ENCODE results near the gene TSKU.
A peak's percentile ranks its signal among the peaks of the same experiment; 100 is the strongest.
"Not testable (repeated sequence)": the region's sequence is repeated elsewhere in the genome, so short reads cannot be mapped to it uniquely, and the experiment has no call there.

The TSKU gene

GRCh38 chr11:76824980-76825725 lies 42.0 kb downstream of the TSKU start:
- no peak overlapping the region for H3K4me3 ChIP-seq (ENCODE audit: low read length)

GRCh38 chr11:76825726-76826396 lies 42.7 kb downstream of the TSKU start:
- TF ChIP-seq CTCF (IDR thresholded peaks at IDR 0.05; ENCODE audit: insufficient read depth, low read depth, low read length, missing control alignments), result no peak
- no peak overlapping the region for H3K4me3 ChIP-seq (ENCODE audit: low read length)
- no peak for DNase-seq (ENCODE audit: low read depth)

More at GRCh38 chr11:76824980-76825725, 42.0 kb downstream of the TSKU start:
- TF ChIP-seq CTCF (IDR thresholded peaks at IDR 0.05; ENCODE audit: insufficient read depth, low read depth, low read length, missing control alignments), result no peak
- peak; percentile 98 for DNase-seq (ENCODE audit: low read depth)

DNA sequence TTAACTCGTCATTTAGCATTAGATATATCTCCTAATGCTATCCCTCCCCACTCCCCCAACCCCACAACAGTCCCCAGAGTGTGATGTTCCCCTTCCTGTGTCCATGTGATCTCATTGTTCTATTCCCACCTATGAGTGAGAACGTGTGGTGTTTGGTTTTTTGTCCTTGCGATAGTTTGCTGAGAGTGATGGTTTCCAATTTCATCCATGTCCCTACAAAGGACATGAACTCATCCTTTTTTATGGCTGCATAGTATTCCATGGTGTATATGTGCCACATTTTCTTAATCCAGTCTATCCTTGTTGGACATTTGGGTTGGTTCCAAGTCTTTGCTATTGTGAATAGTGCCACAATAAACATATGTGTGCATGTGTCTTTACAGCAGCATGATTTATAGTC lies 43.4 kb downstream of the TSKU start:
- not testable (repeated sequence) for DNase-seq (ENCODE audit: low read depth)

GRCh38 chr11:76827005-76827404 lies 43.8 kb downstream of the TSKU start:
- not testable (repeated sequence) for DNase-seq (ENCODE audit: low read depth); H3K4me3 ChIP-seq (ENCODE audit: low read length)

More for the DNA sequence above, 43.4 kb downstream of the TSKU start:
- H3K4me3 ChIP-seq (ENCODE audit: low read length), result not testable (repeated sequence)

- DNase-seq (ENCODE audit: low read depth), result peak; percentile 80
- no peak for TF ChIP-seq CTCF (IDR thresholded peaks at IDR 0.05; ENCODE audit: insufficient read depth, low read depth, low read length, missing control alignments)
- H3K4me3 ChIP-seq (ENCODE audit: low read length), result no peak overlapping the region
These were observed 47.6 kb downstream of the TSKU start for GRCh38 chr11:76830639-76831327.

GRCh38 chr11:76831686-76832310 lies 48.6 kb downstream of the TSKU start:
- H3K4me3 ChIP-seq (ENCODE audit: low read length), result no peak overlapping the region
- no peak for TF ChIP-seq CTCF (IDR thresholded peaks at IDR 0.05; ENCODE audit: insufficient read depth, low read depth, low read length, missing control alignments)
- no peak for DNase-seq (ENCODE audit: low read depth)

- TF ChIP-seq CTCF (IDR thresholded peaks at IDR 0.05; ENCODE audit: insufficient read depth, low read depth, low read length, missing control alignments), result no peak
- H3K4me3 ChIP-seq (ENCODE audit: low read length), result no peak overlapping the region
- DNase-seq (ENCODE audit: low read depth), result no peak
These were observed 49.2 kb downstream of the TSKU start for GRCh38 chr11:76832361-76832760.

Measured in epithelial cell of esophagus (primary cell).